Natural killer cell (primary cell): ENCODE results near the gene KIF16B. TPM values are rescaled to one million over a fixed set of nuclear protein-coding genes. Genes with fewer than 3 reads are reported as not detected.

Experiments used
- ATAC-seq, 3 donors: fragments of 150-1000 bp in 2 of 3; fragments of 200-7000 bp in 1 of 3; cut with Tn5 transposase; 1 replicate in 1 of 3; 2 replicates in 2 of 3; pipeline ENCODE4 v1.10.0; 2021; ENCODE audit warnings: mild to moderate bottlenecking in 2 of 3, moderate library complexity in 2 of 3
- DNase-seq, 2 donors: peaks; one replicate each; pipeline versions ENCODE4 v3.0.0 to v3.0.0-alpha.2; 2013 to 2021; ENCODE audit warnings: mixed read lengths in 1 of 2
- H3K27ac ChIP-seq: one replicate; pipeline ENCODE4 v1.5.1; 2013; ENCODE audit warnings: mild to moderate bottlenecking, low read length
- H3K27me3 ChIP-seq: one replicate; pipeline ENCODE4 v1.6.1; 2013; ENCODE audit warnings: low read length; ENCODE audit not compliant: control insufficient read depth, insufficient read depth
- H3K36me3 ChIP-seq: one replicate; pipeline ENCODE4 v1.6.1; 2013; ENCODE audit warnings: low read length; ENCODE audit not compliant: control insufficient read depth, insufficient read depth
- H3K4me1 ChIP-seq: one replicate; pipeline ENCODE4 v1.6.1; 2013; ENCODE audit warnings: low read length; ENCODE audit not compliant: control insufficient read depth, insufficient read depth
- H3K4me3 ChIP-seq: one replicate; pipeline ENCODE4 v1.5.1; 2013; ENCODE audit warnings: low read length
- H3K9me3 ChIP-seq: one replicate; pipeline ENCODE4 v1.6.1; 2013; ENCODE audit warnings: low read length; ENCODE audit not compliant: control insufficient read depth, insufficient read depth
- H3K27ac Mint-ChIP-seq, 2 donors: one replicate each; pipeline ENCODE4 v1.8.0; 2022; ENCODE audit warnings: mild to moderate bottlenecking in 2 of 2, mixed read lengths in 2 of 2, moderate library complexity in 1 of 2
- H3K27me3 Mint-ChIP-seq, 2 donors: one replicate each; pipeline ENCODE4 v1.8.0; 2022; ENCODE audit warnings: low read depth in 2 of 2, mixed read lengths in 2 of 2
- H3K36me3 Mint-ChIP-seq: one replicate; pipeline ENCODE4 v1.8.0; 2022; ENCODE audit warnings: mixed read lengths
- H3K4me1 Mint-ChIP-seq, 2 donors: one replicate each; pipeline ENCODE4 v1.8.0; 2022; ENCODE audit warnings: mixed read lengths in 2 of 2
- H3K4me3 Mint-ChIP-seq: one replicate; pipeline ENCODE4 v1.8.0; 2022; ENCODE audit warnings: mild to moderate bottlenecking, moderate library complexity, mixed read lengths
- H3K9me3 Mint-ChIP-seq, 2 donors: one replicate each; pipeline ENCODE4 v1.8.0; 2022; ENCODE audit warnings: mixed read lengths in 2 of 2
- CTCF ChIP-seq: fragments of 200-600 bp; IDR thresholded peaks from one replicate; pipeline ENCODE4 v1.8.0; 2022; ENCODE audit warnings: antibody characterized with exemption
- WGBS: methylation state at CpG from one replicate; pipeline ENCODE4 v1.1.7; 2013; ENCODE audit warnings: missing lambda C conversion rate; ENCODE audit not compliant: insufficient coverage; 5-methylcytosine and 5-hydroxymethylcytosine counted together
- intact Hi-C: fragments of 100-400 bp; cut with micrococcal nuclease; formaldehyde crosslinking; loops from one replicate; pipeline ENCODE4 v1.14.2; 2022
- total RNA-seq, 4 donors: library from RNA; stranded (reverse); fragments of 120-200 nt in 1 of 4; gene quantifications; one replicate each; pipeline versions ENCODE4 v1.2.3 to v1.2.4, GENCODE V29; 2013 to 2022

The KIF16B gene
- total RNA-seq, 3 donors from 2014 or later (not counting 1 experiment from before 2014, with no cell fraction given) = 3.9 to 11.8 (median 9.2) TPM

DNA sequence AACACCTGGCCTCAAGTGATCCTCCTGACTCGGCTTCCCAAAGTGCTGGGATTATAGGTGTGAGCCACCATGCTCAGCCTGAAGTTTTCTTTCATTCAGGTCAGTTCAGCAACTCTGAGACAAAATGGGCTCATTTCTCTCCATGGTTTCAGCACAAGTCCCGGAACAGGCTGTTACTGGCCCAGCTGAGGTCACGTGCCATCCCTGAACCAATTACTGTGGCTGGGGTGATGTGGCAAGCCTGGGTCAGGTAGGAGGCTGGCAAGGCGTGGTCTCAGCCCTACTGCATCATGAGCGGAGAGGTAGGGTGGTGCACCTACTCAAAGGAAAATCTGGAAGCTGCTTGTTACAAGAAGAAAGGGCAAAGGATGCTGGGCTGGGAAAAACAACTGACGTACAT lies 326.4 kb downstream of the KIF16B start:
- no peak overlapping the region for H3K4me3 Mint-ChIP-seq
- ATAC-seq = no peak
- DNase-seq = no peak
- intact Hi-C loops = no loop called here
- no peak overlapping the region for H3K27ac ChIP-seq
- TF ChIP-seq CTCF = no peak
- H3K27ac Mint-ChIP-seq = no peak overlapping the region
- no peaks in the 10 kb centered on the region for H3K27me3 ChIP-seq
- H3K9me3 Mint-ChIP-seq = no peaks in the 10 kb centered on the region
- H3K36me3 Mint-ChIP-seq = no peaks in the 10 kb centered on the region
- H3K9me3 ChIP-seq = no peaks in the 10 kb centered on the region
- H3K4me1 ChIP-seq = no peaks in the 10 kb centered on the region
- H3K27me3 Mint-ChIP-seq = peaks cover 13 to 23% of the 10 kb centered on the region in 2 donors
- no peak overlapping the region for H3K4me3 ChIP-seq
- 90% methylated on average over 6 of the region's 6 CpGs for WGBS
- no peaks in the 10 kb centered on the region for H3K4me1 Mint-ChIP-seq
- no peaks in the 10 kb centered on the region for H3K36me3 ChIP-seq

DNA sequence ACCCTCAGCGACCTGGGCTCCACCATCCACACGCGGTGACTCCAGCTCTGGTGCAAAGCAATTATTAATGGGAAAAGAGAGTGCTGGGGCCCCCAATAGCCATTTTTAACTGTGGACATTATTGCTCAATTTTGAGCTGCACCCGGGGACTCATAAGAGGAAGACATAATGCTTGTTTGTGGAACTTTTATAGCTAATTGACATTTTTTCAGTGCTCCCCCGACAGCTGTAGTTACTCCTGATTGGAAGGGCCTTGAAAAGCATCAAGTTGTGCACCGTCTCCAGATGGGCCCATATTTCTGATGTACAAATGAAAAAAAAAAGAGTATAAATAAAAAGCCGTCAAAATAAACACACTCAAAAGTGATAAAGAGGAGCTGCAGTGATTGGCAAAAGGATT lies 327.0 kb downstream of the KIF16B start:
- no peak for DNase-seq
- no peaks in the 10 kb centered on the region for H3K4me1 Mint-ChIP-seq
- no peak for ATAC-seq
- H3K36me3 Mint-ChIP-seq = no peaks in the 10 kb centered on the region
- H3K4me1 ChIP-seq = no peaks in the 10 kb centered on the region
- no peak overlapping the region for H3K27ac Mint-ChIP-seq
- 87% methylated on average over 6 of the region's 7 CpGs for WGBS
- H3K27ac ChIP-seq = no peak overlapping the region
- H3K4me3 Mint-ChIP-seq = no peak overlapping the region
- no peaks in the 10 kb centered on the region for H3K36me3 ChIP-seq
- no peaks in the 10 kb centered on the region for H3K27me3 ChIP-seq
- H3K9me3 ChIP-seq = no peaks in the 10 kb centered on the region
- TF ChIP-seq CTCF = no peak
- intact Hi-C loops = no loop called here
- H3K9me3 Mint-ChIP-seq = no peaks in the 10 kb centered on the region
- no peak overlapping the region for H3K4me3 ChIP-seq
- H3K27me3 Mint-ChIP-seq = peaks cover 13 to 23% of the 10 kb centered on the region in 2 donors

DNA sequence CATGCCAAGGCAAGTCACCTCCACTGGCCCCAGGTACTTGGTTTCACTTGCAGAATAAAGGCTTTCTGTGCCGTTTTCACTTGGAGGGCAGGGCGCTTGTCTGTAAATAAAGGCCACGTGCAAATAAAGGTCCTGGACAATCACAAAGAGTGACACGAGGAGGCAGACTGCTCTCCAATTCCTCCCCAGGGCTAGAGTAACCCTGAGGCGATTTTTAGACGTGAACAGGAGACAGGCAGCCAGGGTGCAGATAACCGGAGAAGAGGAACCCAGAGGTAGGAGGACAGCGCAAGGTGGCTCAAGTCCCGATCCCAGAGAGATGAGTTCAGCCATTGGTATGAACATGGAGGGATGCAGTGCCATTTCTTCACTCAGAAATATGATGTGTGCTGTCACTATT lies 327.4 kb downstream of the KIF16B start:
- H3K36me3 Mint-ChIP-seq = no peaks in the 10 kb centered on the region
- ATAC-seq (no peak), DNase-seq (no peak)
- no peaks in the 10 kb centered on the region for H3K27me3 ChIP-seq
- H3K36me3 ChIP-seq = no peaks in the 10 kb centered on the region
- H3K4me1 ChIP-seq = no peaks in the 10 kb centered on the region
- H3K27ac Mint-ChIP-seq = no peak overlapping the region
- no peak overlapping the region for H3K4me3 ChIP-seq
- intact Hi-C loops = no loop called here
- no peaks in the 10 kb centered on the region for H3K4me1 Mint-ChIP-seq
- 87% methylated on average over 9 of the region's 9 CpGs for WGBS
- H3K4me3 Mint-ChIP-seq = no peak overlapping the region
- no peaks in the 10 kb centered on the region for H3K9me3 Mint-ChIP-seq
- H3K27me3 Mint-ChIP-seq = peaks cover 13 to 23% of the 10 kb centered on the region in 2 donors
- no peaks in the 10 kb centered on the region for H3K9me3 ChIP-seq
- no peak overlapping the region for H3K27ac ChIP-seq
- no peak for TF ChIP-seq CTCF

DNA sequence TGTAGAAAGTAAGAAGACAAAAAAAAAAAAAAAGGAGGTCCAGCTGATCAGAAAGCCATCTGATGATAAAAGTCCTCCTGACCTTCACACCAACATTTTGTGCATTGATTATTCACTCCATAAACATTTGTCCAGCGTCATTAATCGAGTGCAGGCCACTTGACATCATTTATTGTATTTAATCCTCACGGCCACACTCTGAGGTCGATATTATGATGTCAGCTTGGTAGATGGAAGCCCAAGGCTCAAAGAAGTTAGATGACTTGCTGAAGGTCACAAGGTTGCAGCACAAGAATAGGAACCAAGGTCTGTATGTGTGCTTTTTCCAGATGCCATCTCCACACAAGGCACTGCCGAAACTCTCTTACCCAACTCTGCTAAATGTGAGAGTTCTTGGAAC lies 328.4 kb downstream of the KIF16B start:
- intact Hi-C loops = no loop called here
- H3K9me3 Mint-ChIP-seq = no peaks in the 10 kb centered on the region
- H3K36me3 Mint-ChIP-seq = no peaks in the 10 kb centered on the region
- no peaks in the 10 kb centered on the region for H3K4me1 ChIP-seq
- no peak overlapping the region for H3K27ac ChIP-seq
- no peak for TF ChIP-seq CTCF
- H3K4me1 Mint-ChIP-seq = no peaks in the 10 kb centered on the region
- WGBS = 94% methylated on average over 5 of the region's 5 CpGs
- peaks cover 13 to 23% of the 10 kb centered on the region in 2 donors for H3K27me3 Mint-ChIP-seq
- DNase-seq (no peak), ATAC-seq (no peak)
- H3K4me3 Mint-ChIP-seq = no peak overlapping the region
- no peaks in the 10 kb centered on the region for H3K27me3 ChIP-seq
- H3K36me3 ChIP-seq = no peaks in the 10 kb centered on the region
- H3K4me3 ChIP-seq = no peak overlapping the region
- no peaks in the 10 kb centered on the region for H3K9me3 ChIP-seq
- no peak overlapping the region for H3K27ac Mint-ChIP-seq
